Prostate gland (tissue), 2 donors: Measurements from ENCODE around the gene SPOCK1.

ENCODE experiments used
- CTCF ChIP-seq, 4 experiments: fragments of 200-600 bp in 2 of 4; fragments of 450-650 bp in 2 of 4; sonication (generic) in 2 of 4; IDR thresholded peaks; 1 replicate in 3 of 4; 2 replicates in 1 of 4; pipeline ENCODE4 v1.5.1; 2016 to 2019; ENCODE audit warnings: antibody characterized with exemption in 4 of 4, mild to moderate bottlenecking in 2 of 4, moderate library complexity in 2 of 4
- POLR2A ChIP-seq: fragments of 450-650 bp; IDR thresholded peaks from one replicate; pipeline ENCODE4 v1.6.1; 2016; ENCODE audit warnings: antibody characterized with exemption, mild to moderate bottlenecking
- POLR2AphosphoS5 ChIP-seq: sonication (generic); formaldehyde crosslinking; IDR thresholded peaks from one replicate; pipeline ENCODE4 v1.6.1; 2017; ENCODE audit warnings: antibody characterized with exemption

DNA sequence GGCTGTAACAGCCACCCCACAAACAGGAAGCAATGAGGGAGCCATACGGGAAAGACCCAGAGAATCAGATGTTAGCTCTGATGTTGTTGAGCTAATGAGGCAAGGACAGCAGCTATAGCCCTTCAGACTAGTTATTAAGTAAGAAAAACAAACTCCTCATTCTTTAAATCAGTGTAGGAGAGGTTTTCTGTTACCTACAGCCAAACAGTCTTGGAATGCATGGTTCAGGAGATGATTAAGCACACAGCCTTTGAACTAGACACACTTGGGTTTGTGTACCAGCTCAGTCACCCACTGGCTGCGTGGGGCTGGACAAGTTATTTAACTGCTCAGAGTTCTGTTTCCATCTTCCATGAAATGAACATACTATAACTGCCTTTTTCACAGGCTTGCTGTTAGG, 68.1 kb downstream of the SPOCK1 start:
- TF ChIP-seq CTCF (IDR thresholded peaks at IDR 0.05): no peak
- TF ChIP-seq POLR2A: no peak
- TF ChIP-seq POLR2AphosphoS5: no peak
